Inferior parietal cortex (tissue), 1 donor: Measurements from ENCODE around the gene BCDIN3D.
"Not testable (repeated sequence)": the region's sequence is repeated elsewhere in the genome, so short reads cannot be mapped to it uniquely, and the experiment has no call there.

Source experiments
- DNase-seq: peaks from one replicate; pipeline ENCODE4 v3.0.0-alpha.2; 2016; ENCODE audit errors: extremely low spot score

The BCDIN3D gene

GRCh38 chr12:49876070-49876469 lies 33.2 kb upstream of the BCDIN3D start:
- no peak for DNase-seq

- no peak for DNase-seq
Observed at GRCh38 chr12:49875115-49875720, 32.3 kb upstream of the BCDIN3D start.

- DNase-seq = peak; percentile 54
Observed at GRCh38 chr12:49874142-49874897, 31.4 kb upstream of the BCDIN3D start.

- DNase-seq = no peak
Observed at GRCh38 chr12:49873361-49873934, 30.5 kb upstream of the BCDIN3D start.

GRCh38 chr12:49872781-49873181 lies 29.9 kb upstream of the BCDIN3D start:
- DNase-seq = no peak

GRCh38 chr12:49872381-49872780 lies 29.5 kb upstream of the BCDIN3D start:
- no peak for DNase-seq

GRCh38 chr12:49871811-49872251 lies 28.9 kb upstream of the BCDIN3D start:
- not testable (repeated sequence) for DNase-seq

GRCh38 chr12:49871263-49871561 lies 28.3 kb upstream of the BCDIN3D start:
- no peak for DNase-seq

- DNase-seq = no peak
Observed at GRCh38 chr12:49870501-49871262, 27.8 kb upstream of the BCDIN3D start.

GRCh38 chr12:49869816-49870500 lies 27.1 kb upstream of the BCDIN3D start:
- no peak for DNase-seq

GRCh38 chr12:49868952-49869815 lies 26.3 kb upstream of the BCDIN3D start:
- DNase-seq = peak; percentile 77

- DNase-seq = no peak
Observed at GRCh38 chr12:49868449-49868848, 25.5 kb upstream of the BCDIN3D start.

GRCh38 chr12:49867570-49868341 lies 24.9 kb upstream of the BCDIN3D start:
- no peak for DNase-seq

GRCh38 chr12:49866859-49867569 lies 24.1 kb upstream of the BCDIN3D start:
- DNase-seq = peak; percentile 79

- DNase-seq = no peak
Observed at GRCh38 chr12:49865782-49866135, 22.9 kb upstream of the BCDIN3D start.

GRCh38 chr12:49865109-49865781 lies 22.3 kb upstream of the BCDIN3D start:
- DNase-seq = no peak

- no peak for DNase-seq
Observed at GRCh38 chr12:49864798-49865090, 21.8 kb upstream of the BCDIN3D start.

- DNase-seq = no peak
Observed at GRCh38 chr12:49863946-49864797, 21.3 kb upstream of the BCDIN3D start.
